HepG2 (cell line): Measurements from ENCODE around the gene NR1H2. TPM values are rescaled to one million over a fixed set of nuclear protein-coding genes. Genes with fewer than 3 reads are reported as not detected.

Experiments used
- BCL6 ChIP-seq: IDR thresholded peaks from 2 replicates; pipeline ENCODE4 v1.6.1; 2016; ENCODE audit warnings: missing genetic modification reagents, missing compliant biosample characterization
- BHLHE40 ChIP-seq: IDR thresholded peaks from 2 replicates; pipeline ENCODE4 v1.6.1; 2011; ENCODE audit warnings: low read length, improper control_type of control experiment
- GABPB1 ChIP-seq: IDR thresholded peaks from 2 replicates; pipeline ENCODE4 v1.6.1; 2016; ENCODE audit warnings: mild to moderate bottlenecking, missing genetic modification reagents, moderate library complexity, missing compliant biosample characterization
- HOXD1 ChIP-seq: sonication (generic); formaldehyde crosslinking; IDR thresholded peaks from 2 replicates; pipeline ENCODE4 v1.5.0; 2020; ENCODE audit warnings: missing genetic modification reagents
- REXO4 ChIP-seq: sonication (generic); formaldehyde crosslinking; IDR thresholded peaks from 2 replicates; pipeline ENCODE4 v1.8.0; 2022; ENCODE audit warnings: missing genetic modification reagents, mild to moderate bottlenecking, borderline replicate concordance
- RFX5 ChIP-seq: IDR thresholded peaks from 2 replicates; pipeline ENCODE4 v1.6.1; 2011; ENCODE audit warnings: low read depth, low read length, improper control_type of control experiment
- SP140L ChIP-seq: sonication (generic); formaldehyde crosslinking; IDR thresholded peaks from 2 replicates; pipeline ENCODE4 v1.4.0; 2020; ENCODE audit warnings: missing genetic modification reagents, borderline replicate concordance
- SRSF4 ChIP-seq: fragments of 200-400 bp; formaldehyde crosslinking; IDR thresholded peaks from one replicate; pipeline ENCODE4 v1.6.1; 2018; ENCODE audit warnings: mild to moderate bottlenecking, low read depth, low read length, moderate library complexity; ENCODE audit not compliant: poor library complexity, severe bottlenecking
- TBX2 ChIP-seq: sonication (generic); formaldehyde crosslinking; IDR thresholded peaks from 2 replicates; pipeline ENCODE4 v1.5.0; 2020; ENCODE audit warnings: missing genetic modification reagents, mild to moderate bottlenecking, borderline replicate concordance
- TSC22D2 ChIP-seq: sonication (generic); formaldehyde crosslinking; IDR thresholded peaks from 2 replicates; pipeline ENCODE4 v1.5.1; 2020; ENCODE audit warnings: missing genetic modification reagents, mild to moderate bottlenecking, borderline replicate concordance
- WIZ ChIP-seq: sonication (generic); formaldehyde crosslinking; IDR thresholded peaks from 2 replicates; pipeline ENCODE4 v1.5.1; 2020; ENCODE audit warnings: mild to moderate bottlenecking, missing genetic modification reagents
- ZMYM3 ChIP-seq: sonication (generic); formaldehyde crosslinking; IDR thresholded peaks from 2 replicates; pipeline ENCODE4 v1.5.1; 2020; ENCODE audit warnings: mild to moderate bottlenecking, missing genetic modification reagents
- ZNF121 ChIP-seq: sonication (generic); formaldehyde crosslinking; IDR thresholded peaks from 2 replicates; pipeline ENCODE4 v1.5.0; 2020; ENCODE audit warnings: mild to moderate bottlenecking, missing genetic modification reagents
- ZNF260 ChIP-seq: sonication (generic); formaldehyde crosslinking; IDR thresholded peaks from 2 replicates; pipeline ENCODE4 v1.4.0; 2020; ENCODE audit warnings: missing genetic modification reagents, low read depth, mild to moderate bottlenecking, borderline replicate concordance
- ZNF672 ChIP-seq: sonication (generic); formaldehyde crosslinking; IDR thresholded peaks from 2 replicates; pipeline ENCODE4 v1.8.1; 2022; ENCODE audit warnings: missing genetic modification reagents
- ZNF839 ChIP-seq: sonication (generic); formaldehyde crosslinking; IDR thresholded peaks from 2 replicates; pipeline ENCODE4 v1.4.0; 2020; ENCODE audit warnings: missing genetic modification reagents, mild to moderate bottlenecking, borderline replicate concordance
- ZSCAN12 ChIP-seq: sonication (generic); formaldehyde crosslinking; IDR thresholded peaks from 2 replicates; pipeline ENCODE4 v1.9.0; 2021; ENCODE audit warnings: mild to moderate bottlenecking, missing genetic modification reagents
- ZSCAN25 ChIP-seq: sonication (generic); formaldehyde crosslinking; IDR thresholded peaks from 2 replicates; pipeline ENCODE4 v1.8.0; 2022; ENCODE audit warnings: mild to moderate bottlenecking, missing genetic modification reagents
- ZSCAN30 ChIP-seq: sonication (generic); formaldehyde crosslinking; IDR thresholded peaks from 2 replicates; pipeline ENCODE4 v1.5.0; 2020; ENCODE audit warnings: mild to moderate bottlenecking, missing genetic modification reagents
- polyA plus RNA-seq, 8 experiments: library from polyadenylated mRNA; depleted of rRNA in 3 of 8; stranded (reverse) in 7 of 8; unstranded in 1 of 8; fragments of >200 nt; fragmentation: Illumina TruSeq in 4 of 8; extraction: Trizol in 4 of 8; gene quantifications; 2 replicates each; pipeline versions ENCODE4 v1.2.1 to v1.2.3, GENCODE V29; 2011 to 2016; ENCODE audit warnings: low read depth in 4 of 8, missing spikeins in 1 of 8, mixed read lengths in 1 of 8; ENCODE audit not compliant: insufficient read depth in 1 of 8
- total RNA-seq, 5 experiments: library from RNA; depleted of rRNA; stranded (reverse); fragments of >200 nt; fragmentation: Illumina TruSeq; extraction: Trizol; gene quantifications; 2 replicates each; pipeline ENCODE4 v1.2.3, GENCODE V29; 2016; ENCODE audit warnings: low read depth in 1 of 5
- TF ChIP-seq, protein P1 (sequence below): IDR thresholded peaks from 2 replicates; pipeline ENCODE4 v1.4.0; 2020; ENCODE audit warnings: mild to moderate bottlenecking, missing genetic modification reagents
- TF ChIP-seq, protein P2 (sequence below): sonication (generic); formaldehyde crosslinking; IDR thresholded peaks from 2 replicates; pipeline ENCODE4 v1.8.1; 2023; ENCODE audit warnings: mild to moderate bottlenecking, missing genetic modification reagents, borderline replicate concordance
- TF ChIP-seq, protein P3 (sequence below): sonication (generic); formaldehyde crosslinking; IDR thresholded peaks from 2 replicates; pipeline ENCODE4 v1.5.0; 2020; ENCODE audit warnings: mild to moderate bottlenecking, low read depth, missing genetic modification reagents, borderline replicate concordance

Gene NR1H2
- total and polyA plus RNA-seq, 2 of the 13 experiments (the other 11 are each of a cell fraction or from before 2014, with no cell fraction given): 10.3 to 13.5 TPM

DNA sequence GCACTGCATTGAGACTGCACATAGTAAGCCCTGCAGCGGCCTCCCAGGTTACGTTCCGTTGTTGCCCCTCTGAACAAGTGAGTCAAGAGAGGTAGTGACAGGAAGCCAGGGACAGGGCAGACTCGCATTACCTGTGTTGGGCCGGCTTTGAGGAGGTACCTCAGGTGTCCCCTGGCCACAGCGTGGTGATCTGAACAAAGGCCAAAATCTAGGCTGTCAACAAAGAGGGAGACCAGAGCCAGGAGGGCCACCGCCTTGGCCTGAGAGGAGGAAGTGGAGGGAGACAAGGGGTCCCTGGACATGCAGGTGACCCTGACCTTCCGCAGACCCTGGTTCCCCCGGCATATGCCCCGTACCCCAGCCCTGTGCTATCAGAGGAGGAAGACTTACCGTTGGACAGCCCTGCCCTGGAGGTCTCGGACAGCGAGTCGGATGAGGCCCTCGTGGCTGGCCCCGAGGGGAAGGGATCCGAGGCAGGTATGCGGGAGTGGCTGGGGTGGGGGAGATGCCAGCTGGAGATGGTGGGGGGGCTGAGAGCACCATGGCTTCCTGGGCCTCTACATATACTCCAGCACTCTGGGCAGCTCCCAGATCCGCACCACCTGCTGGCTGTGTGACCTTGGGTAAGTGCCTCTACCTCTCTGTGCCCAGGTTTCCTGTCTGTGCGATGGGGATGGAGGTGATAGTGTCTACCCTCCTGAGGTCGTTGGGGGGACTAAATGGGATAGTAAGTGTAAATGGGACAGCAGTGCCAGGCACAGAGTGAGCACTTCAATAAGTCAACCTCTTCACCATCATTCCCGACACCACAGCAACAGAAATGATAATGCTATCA is 47.2 kb downstream of the NR1H2 start (continued):
- peak; percentile 43 for TF ChIP-seq ZMYM3
- no peak for TF ChIP-seq BHLHE40
- TF ChIP-seq TBX2 (CRISPR knock-in tag): 0 out of 2 replicates have a peak, but pooled peaks have one; percentile 17
- no peak for TF ChIP-seq HOXD1 (CRISPR knock-in tag)
- no peak for TF ChIP-seq ZNF839
- TF ChIP-seq, protein P1, sequence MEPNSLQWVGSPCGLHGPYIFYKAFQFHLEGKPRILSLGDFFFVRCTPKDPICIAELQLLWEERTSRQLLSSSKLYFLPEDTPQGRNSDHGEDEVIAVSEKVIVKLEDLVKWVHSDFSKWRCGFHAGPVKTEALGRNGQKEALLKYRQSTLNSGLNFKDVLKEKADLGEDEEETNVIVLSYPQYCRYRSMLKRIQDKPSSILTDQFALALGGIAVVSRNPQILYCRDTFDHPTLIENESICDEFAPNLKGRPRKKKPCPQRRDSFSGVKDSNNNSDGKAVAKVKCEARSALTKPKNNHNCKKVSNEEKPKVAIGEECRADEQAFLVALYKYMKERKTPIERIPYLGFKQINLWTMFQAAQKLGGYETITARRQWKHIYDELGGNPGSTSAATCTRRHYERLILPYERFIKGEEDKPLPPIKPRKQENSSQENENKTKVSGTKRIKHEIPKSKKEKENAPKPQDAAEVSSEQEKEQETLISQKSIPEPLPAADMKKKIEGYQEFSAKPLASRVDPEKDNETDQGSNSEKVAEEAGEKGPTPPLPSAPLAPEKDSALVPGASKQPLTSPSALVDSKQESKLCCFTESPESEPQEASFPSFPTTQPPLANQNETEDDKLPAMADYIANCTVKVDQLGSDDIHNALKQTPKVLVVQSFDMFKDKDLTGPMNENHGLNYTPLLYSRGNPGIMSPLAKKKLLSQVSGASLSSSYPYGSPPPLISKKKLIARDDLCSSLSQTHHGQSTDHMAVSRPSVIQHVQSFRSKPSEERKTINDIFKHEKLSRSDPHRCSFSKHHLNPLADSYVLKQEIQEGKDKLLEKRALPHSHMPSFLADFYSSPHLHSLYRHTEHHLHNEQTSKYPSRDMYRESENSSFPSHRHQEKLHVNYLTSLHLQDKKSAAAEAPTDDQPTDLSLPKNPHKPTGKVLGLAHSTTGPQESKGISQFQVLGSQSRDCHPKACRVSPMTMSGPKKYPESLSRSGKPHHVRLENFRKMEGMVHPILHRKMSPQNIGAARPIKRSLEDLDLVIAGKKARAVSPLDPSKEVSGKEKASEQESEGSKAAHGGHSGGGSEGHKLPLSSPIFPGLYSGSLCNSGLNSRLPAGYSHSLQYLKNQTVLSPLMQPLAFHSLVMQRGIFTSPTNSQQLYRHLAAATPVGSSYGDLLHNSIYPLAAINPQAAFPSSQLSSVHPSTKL (CRISPR knock-in tag): no peak
- TF ChIP-seq REXO4 (CRISPR knock-in tag): no peak
- TF ChIP-seq ZSCAN12 (CRISPR knock-in tag): no peak
- TF ChIP-seq, protein P2, sequence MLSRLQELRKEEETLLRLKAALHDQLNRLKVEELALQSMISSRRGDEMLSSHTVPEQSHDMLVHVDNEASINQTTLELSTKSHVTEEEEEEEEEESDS: no peak
- TF ChIP-seq ZNF121 (CRISPR knock-in tag): 0 out of 2 replicates have a peak, but pooled peaks have one; percentile 1
- TF ChIP-seq, protein P3, sequence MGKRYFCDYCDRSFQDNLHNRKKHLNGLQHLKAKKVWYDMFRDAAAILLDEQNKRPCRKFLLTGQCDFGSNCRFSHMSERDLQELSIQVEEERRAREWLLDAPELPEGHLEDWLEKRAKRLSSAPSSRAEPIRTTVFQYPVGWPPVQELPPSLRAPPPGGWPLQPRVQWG: no peak
- no peak for TF ChIP-seq ZSCAN25 (CRISPR knock-in tag)
- no peak for TF ChIP-seq TSC22D2 (CRISPR knock-in tag)
- TF ChIP-seq SP140L (CRISPR knock-in tag): no peak
- no peak for TF ChIP-seq RFX5
- TF ChIP-seq SRSF4: no peak
- TF ChIP-seq WIZ (CRISPR knock-in tag): no peak
- TF ChIP-seq BCL6 (CRISPR knock-in tag): no peak
- no peak for TF ChIP-seq ZNF672 (CRISPR knock-in tag)
- TF ChIP-seq ZNF260 (CRISPR knock-in tag): no peak
- TF ChIP-seq GABPB1 (CRISPR knock-in tag): no peak
- no peak for TF ChIP-seq ZSCAN30 (CRISPR knock-in tag)
